Right lobe of liver (tissue), 4 donors: ENCODE data around the gene KRTAP4-2.

Experiments used
- CTCF ChIP-seq, 4 donors: fragments of 200-600 bp in 3 of 4; fragments of 450-650 bp in 1 of 4; IDR thresholded peaks; one replicate each; pipeline versions ENCODE4 v1.5.1 to v1.8.0; 2016 to 2022; ENCODE audit warnings: antibody characterized with exemption in 4 of 4, mild to moderate bottlenecking in 2 of 4
- POLR2A ChIP-seq: fragments of 450-650 bp; IDR thresholded peaks from one replicate; pipeline ENCODE4 v1.6.1; 2017; ENCODE audit warnings: antibody characterized with exemption, mild to moderate bottlenecking
- donor health status: DM: no; HTN: no; CAD: no.
- donor health status: DM: no; HTN: no; CAD: no.
- donor health status: DM: no; HTN: yes; CAD: no.

- no peak for TF ChIP-seq CTCF (IDR thresholded peaks at IDR 0.05)
- no peak for TF ChIP-seq POLR2A
Measured at GRCh38 chr17:41184480-41184961, 6.5 kb upstream of the KRTAP4-2 start, which contains the start of gene KRTAP4-1.
